NCI-H748 (cell line): ENCODE measurements around the gene REX1BD.
A peak's percentile ranks its signal among the peaks of the same experiment; 100 is the strongest.

ENCODE experiments used
- DNase-seq: peaks from one replicate; lab custom pipeline; 2025; ENCODE audit not compliant: unreplicated experiment; lab: John Stamatoyannopoulos, UW

The REX1BD gene

GRCh38 chr19:18612772-18613588 lies 24.4 kb downstream of the REX1BD start, which contains the start of gene TMEM59L:
TSS of gene TMEM59L (plus strand) at chr19:18612870. CDS start at chr19:18612959, 89 bp downstream.
- peak; percentile 28 for DNase-seq

GRCh38 chr19:18613589-18614234 lies 25.1 kb downstream of the REX1BD start:
- no peak for DNase-seq

- no peak for DNase-seq
These were observed 27.4 kb downstream of the REX1BD start for GRCh38 chr19:18616023-18616422.

GRCh38 chr19:18617562-18617961 lies 29.0 kb downstream of the REX1BD start:
- no peak for DNase-seq

- no peak for DNase-seq
These were observed 29.6 kb downstream of the REX1BD start for GRCh38 chr19:18618236-18618635.

- DNase-seq, result no peak
These were observed 31.7 kb downstream of the REX1BD start for GRCh38 chr19:18620311-18620710.

GRCh38 chr19:18620902-18621301 lies 32.3 kb downstream of the REX1BD start:
- peak; percentile 12 for DNase-seq

GRCh38 chr19:18626906-18627305 lies 38.3 kb downstream of the REX1BD start:
- DNase-seq, result peak; percentile 11

GRCh38 chr19:18629166-18630088 lies 40.8 kb downstream of the REX1BD start:
- peak; percentile 58 for DNase-seq

- DNase-seq, result peak; percentile 27
These were observed 44.7 kb downstream of the REX1BD start for GRCh38 chr19:18633321-18633720.

GRCh38 chr19:18634612-18635297 lies 46.2 kb downstream of the REX1BD start:
- DNase-seq, result peak; percentile 9

- no peak for DNase-seq
These were observed 47.2 kb downstream of the REX1BD start for GRCh38 chr19:18635831-18636182.

- DNase-seq, result peak; percentile 92
These were observed 47.8 kb downstream of the REX1BD start for GRCh38 chr19:18636183-18636968.

- no peak for DNase-seq
These were observed 48.5 kb downstream of the REX1BD start, which contains the start of gene KLHL26 for GRCh38 chr19:18636969-18637629. TSS of gene KLHL26 (plus strand) at chr19:18637028. CDS start at chr19:18637055, 27 bp downstream.

- DNase-seq, result peak; percentile 37
These were observed 49.4 kb downstream of the REX1BD start for GRCh38 chr19:18637673-18638630.

- DNase-seq, result no peak
These were observed 51.2 kb downstream of the REX1BD start for GRCh38 chr19:18639706-18640243.
